ENCODE data around the gene NHLRC2.

NHLRC2 gene

GRCh38 chr10:113859261-113859660 is 4.8 kb downstream of the NHLRC2 start:
- no peak for DNase-seq

- no peak for DNase-seq
These were observed 11.4 kb downstream of the NHLRC2 start for GRCh38 chr10:113865901-113866300.

- DNase-seq = no peak
These were observed 12.3 kb downstream of the NHLRC2 start for GRCh38 chr10:113866551-113867394.

GRCh38 chr10:113867904-113868303 is 13.4 kb downstream of the NHLRC2 start:
- DNase-seq = no peak

- no peak for DNase-seq
These were observed 15.3 kb downstream of the NHLRC2 start for GRCh38 chr10:113869789-113870188.

GRCh38 chr10:113872139-113873030 is 17.9 kb downstream of the NHLRC2 start:
- DNase-seq = no peak

- DNase-seq = no peak
These were observed 20.8 kb downstream of the NHLRC2 start for GRCh38 chr10:113875212-113875611.

- DNase-seq = no peak
These were observed 22.0 kb downstream of the NHLRC2 start for GRCh38 chr10:113876461-113876860.

GRCh38 chr10:113879691-113880090 is 25.2 kb downstream of the NHLRC2 start:
- no peak for DNase-seq

- no peak for DNase-seq
These were observed 25.8 kb downstream of the NHLRC2 start for GRCh38 chr10:113880236-113880635.

GRCh38 chr10:113882240-113882639 is 27.8 kb downstream of the NHLRC2 start:
- no peak for DNase-seq

GRCh38 chr10:113889911-113890310 is 35.5 kb downstream of the NHLRC2 start:
- DNase-seq = no peak

- no peak for DNase-seq
These were observed 36.3 kb downstream of the NHLRC2 start for GRCh38 chr10:113890769-113891168.

GRCh38 chr10:113891476-113891875 is 37.0 kb downstream of the NHLRC2 start:
- no peak for DNase-seq

GRCh38 chr10:113893570-113893969 is 39.1 kb downstream of the NHLRC2 start:
- DNase-seq = no peak

- no peak for DNase-seq
These were observed 40.1 kb downstream of the NHLRC2 start for GRCh38 chr10:113894581-113894980.

- DNase-seq = no peak
These were observed 40.6 kb downstream of the NHLRC2 start for GRCh38 chr10:113895018-113895417.

GRCh38 chr10:113897693-113898618 is 43.5 kb downstream of the NHLRC2 start:
- no peak for DNase-seq

GRCh38 chr10:113899952-113900598 is 45.6 kb downstream of the NHLRC2 start:
- no peak for DNase-seq

GRCh38 chr10:113905756-113906155 is 51.3 kb downstream of the NHLRC2 start:
- DNase-seq = no peak

GRCh38 chr10:113907166-113907565 is 52.7 kb downstream of the NHLRC2 start:
- DNase-seq = no peak

- no peak for DNase-seq
These were observed 53.8 kb downstream of the NHLRC2 start for GRCh38 chr10:113908236-113908635.
